Measurements from ENCODE around the gene ADAM8. TPM values are rescaled to one million over a fixed set of nuclear protein-coding genes. Genes with fewer than 3 reads are reported as not detected.

Gene ADAM8
- total RNA-seq, 3 donors from 2014 or later (not counting 1 experiment from before 2014, with no cell fraction given) = 357 to 682 (median 425) TPM

GRCh38 chr10:133231244-133231945, 45.3 kb downstream of the ADAM8 start:
- ATAC-seq = no peak
- peaks cover 21% of the 10 kb centered on the region for H3K4me1 ChIP-seq (ENCODE audit: control insufficient read depth, insufficient read depth, low read length)
- no peaks in the 10 kb centered on the region for H3K9me3 ChIP-seq (ENCODE audit: control insufficient read depth, insufficient read depth, low read length)
- TF ChIP-seq CTCF (IDR thresholded peaks at IDR 0.05) = no peak
- Mint-ChIP-seq H3K36me3 (no peaks in the 10 kb centered on the region), H3K27ac (no peak overlapping the region), H3K4me1 (peaks cover 0 to 22% of the 10 kb centered on the region in 2 donors), H3K27me3 (ENCODE audit: low read depth in 2 of 2) (peaks cover 42 to 45% of the 10 kb centered on the region in 2 donors), H3K9me3 (no peaks in the 10 kb centered on the region), H3K4me3 (no peak overlapping the region)
- no peak overlapping the region for H3K27ac ChIP-seq (ENCODE audit: low read length)
- H3K27me3 ChIP-seq (ENCODE audit: control insufficient read depth, insufficient read depth, low read length) = peaks cover 33% of the 10 kb centered on the region
- no peak overlapping the region for H3K4me3 ChIP-seq (ENCODE audit: low read length)
- DNase-seq = no peak
- 34% methylated on average over 39 of the region's 44 CpGs for WGBS (ENCODE audit: insufficient coverage)
- intact Hi-C loops (cut with micrococcal nuclease) = no loop called here
- no peaks in the 10 kb centered on the region for H3K36me3 ChIP-seq (ENCODE audit: control insufficient read depth, insufficient read depth, low read length)

- intact Hi-C loops (cut with micrococcal nuclease) = no loop called here
- no peak overlapping the region for H3K27ac Mint-ChIP-seq
- DNase-seq = peak in 1 of 2 donors; percentile 34
- peaks cover 13% of the 10 kb centered on the region for H3K4me1 ChIP-seq (ENCODE audit: control insufficient read depth, insufficient read depth, low read length)
- 3% methylated on average over 122 of the region's 122 CpGs for WGBS (ENCODE audit: insufficient coverage)
- no peaks in the 10 kb centered on the region for H3K36me3 Mint-ChIP-seq
- H3K27ac ChIP-seq (ENCODE audit: low read length) = no peak overlapping the region
- peak overlapping the region; percentile 53 for H3K4me3 Mint-ChIP-seq
- H3K4me3 ChIP-seq (ENCODE audit: low read length) = no peak overlapping the region
- ATAC-seq = peak in 2 of 3 donors; percentile 36 to 43
- H3K36me3 ChIP-seq (ENCODE audit: control insufficient read depth, insufficient read depth, low read length) = no peaks in the 10 kb centered on the region
- H3K9me3 Mint-ChIP-seq = no peaks in the 10 kb centered on the region
- peaks cover 26% of the 10 kb centered on the region for H3K27me3 ChIP-seq (ENCODE audit: control insufficient read depth, insufficient read depth, low read length)
- no peak for TF ChIP-seq CTCF (IDR thresholded peaks at IDR 0.05)
- peaks cover 43 to 50% of the 10 kb centered on the region in 2 donors for H3K27me3 Mint-ChIP-seq (ENCODE audit: low read depth in 2 of 2)
- no peaks in the 10 kb centered on the region for H3K9me3 ChIP-seq (ENCODE audit: control insufficient read depth, insufficient read depth, low read length)
- H3K4me1 Mint-ChIP-seq = peaks cover 0 to 16% of the 10 kb centered on the region in 2 donors
Observed at GRCh38 chr10:133230387-133231195, 46.1 kb downstream of the ADAM8 start.

GRCh38 chr10:133230044-133230361, 46.7 kb downstream of the ADAM8 start, which contains the start of gene UTF1:
UTF1 (plus strand) TSS chr10:133230217; CDS start chr10:133230289, 72 bp downstream.
- Histone ChIP-seq H3K4me3 (ENCODE audit: low read length) (no peak within 1 kb of the TSS), H3K9me3 (ENCODE audit: control insufficient read depth, insufficient read depth, low read length) (no peaks in the 10 kb centered on the region), H3K27me3 (ENCODE audit: control insufficient read depth, insufficient read depth, low read length) (peaks cover 28% of the 10 kb centered on the region), H3K36me3 (ENCODE audit: control insufficient read depth, insufficient read depth, low read length) (no peaks in the 10 kb centered on the region), H3K27ac (ENCODE audit: low read length) (no peak within 1 kb of the TSS), H3K4me1 (ENCODE audit: control insufficient read depth, insufficient read depth, low read length) (peaks cover 8% of the 10 kb centered on the region)
- H3K4me3 Mint-ChIP-seq = peak within 1 kb of the TSS; percentile 60
- H3K9me3 Mint-ChIP-seq = no peaks in the 10 kb centered on the region
- DNase-seq = no peak
- peaks cover 43 to 50% of the 10 kb centered on the region in 2 donors for H3K27me3 Mint-ChIP-seq (ENCODE audit: low read depth in 2 of 2)
- WGBS (ENCODE audit: insufficient coverage) = 2% methylated on average over 49 of the region's 49 CpGs
- no peaks in the 10 kb centered on the region for H3K36me3 Mint-ChIP-seq
- peaks cover 0 to 12% of the 10 kb centered on the region in 2 donors for H3K4me1 Mint-ChIP-seq
- no peak for ATAC-seq
- no peak for TF ChIP-seq CTCF (IDR thresholded peaks at IDR 0.05)
- H3K27ac Mint-ChIP-seq = no peak within 1 kb of the TSS
- intact Hi-C loops (cut with micrococcal nuclease) = no loop called here

Data from natural killer cell (primary cell).